ENCODE data around the gene CHPF.

The CHPF gene

GRCh38 chr2:219514196-219514761 lies 29.3 kb downstream of the CHPF start, which contains the start of gene ASIC4:
TSS of gene ASIC4 (plus strand) at chr2:219514482. CDS start at chr2:219514725, 243 bp downstream.
- in situ Hi-C loops (cut with HindIII; ENCODE audit: low sequenced_read_pairs): no loop called here
- DNase-seq (ENCODE audit: low read depth, low spot score): no peak
- H3K4me3 ChIP-seq (ENCODE audit: low read depth, low read length): no peak within 1 kb of the TSS
- no peak for TF ChIP-seq CTCF (IDR thresholded peaks at IDR 0.05; ENCODE audit: low read depth, low read length)

GRCh38 chr2:219513787-219514186 lies 29.8 kb downstream of the CHPF start:
- no peak for DNase-seq (ENCODE audit: low read depth, low spot score)
- H3K4me3 ChIP-seq (ENCODE audit: low read depth, low read length): no peak overlapping the region
- TF ChIP-seq CTCF (IDR thresholded peaks at IDR 0.05; ENCODE audit: low read depth, low read length): no peak
- in situ Hi-C loops (cut with HindIII; ENCODE audit: low sequenced_read_pairs): no loop called here

GRCh38 chr2:219512524-219513216 lies 30.9 kb downstream of the CHPF start:
- DNase-seq (ENCODE audit: low read depth, low spot score): no peak
- TF ChIP-seq CTCF (IDR thresholded peaks at IDR 0.05; ENCODE audit: low read depth, low read length): no peak
- in situ Hi-C loops (cut with HindIII; ENCODE audit: low sequenced_read_pairs): no loop called here
- H3K4me3 ChIP-seq (ENCODE audit: low read depth, low read length): no peak overlapping the region

- TF ChIP-seq CTCF (IDR thresholded peaks at IDR 0.05; ENCODE audit: low read depth, low read length): no peak
- in situ Hi-C loops (cut with HindIII; ENCODE audit: low sequenced_read_pairs): no loop called here
- no peak overlapping the region for H3K4me3 ChIP-seq (ENCODE audit: low read depth, low read length)
- DNase-seq (ENCODE audit: low read depth, low spot score): no peak
These were observed 31.9 kb downstream of the CHPF start for GRCh38 chr2:219511547-219512325.

- no peak for TF ChIP-seq CTCF (IDR thresholded peaks at IDR 0.05; ENCODE audit: low read depth, low read length)
- DNase-seq (ENCODE audit: low read depth, low spot score): no peak
- H3K4me3 ChIP-seq (ENCODE audit: low read depth, low read length): no peak overlapping the region
- in situ Hi-C loops (cut with HindIII; ENCODE audit: low sequenced_read_pairs): no loop called here
These were observed 33.0 kb downstream of the CHPF start for GRCh38 chr2:219510512-219511135.

- DNase-seq (ENCODE audit: low read depth, low spot score): peak; percentile 34
- peak; percentile 91 for TF ChIP-seq CTCF (IDR thresholded peaks at IDR 0.05; ENCODE audit: low read depth, low read length)
- H3K4me3 ChIP-seq (ENCODE audit: low read depth, low read length): peak overlapping the region; percentile 21
- in situ Hi-C loops (cut with HindIII; ENCODE audit: low sequenced_read_pairs): no loop called here
These were observed 33.7 kb downstream of the CHPF start for GRCh38 chr2:219509780-219510511.
